GM18502 (cell line): ENCODE results near the gene GREM2.

Experiments used
- ATAC-seq: cut with Tn5 transposase; IDR thresholded peaks from one replicate; pipeline ENCODE4 v1.9.1; 2021; ENCODE audit warnings: mild to moderate bottlenecking; ENCODE audit not compliant: unreplicated experiment, poor library complexity

GREM2 gene

GRCh38 chr1:240506176-240506575, 105.8 kb downstream of the GREM2 start:
- ATAC-seq = no peak

GRCh38 chr1:240503558-240503957, 108.4 kb downstream of the GREM2 start:
- ATAC-seq = no peak

GRCh38 chr1:240503036-240503435, 108.9 kb downstream of the GREM2 start:
- ATAC-seq = no peak

- no peak for ATAC-seq
Measured at GRCh38 chr1:240501115-240501514, 110.8 kb downstream of the GREM2 start.

- no peak for ATAC-seq
Measured at GRCh38 chr1:240500647-240501046, 111.3 kb downstream of the GREM2 start.

- ATAC-seq = no peak
Measured at GRCh38 chr1:240499012-240499411, 112.9 kb downstream of the GREM2 start.

- no peak for ATAC-seq
Measured at GRCh38 chr1:240498335-240498734, 113.6 kb downstream of the GREM2 start.

- ATAC-seq = no peak
Measured at GRCh38 chr1:240497908-240498307, 114.0 kb downstream of the GREM2 start.

- ATAC-seq = no peak
Measured at GRCh38 chr1:240496941-240497340, 115.0 kb downstream of the GREM2 start.

GRCh38 chr1:240496356-240496755, 115.6 kb downstream of the GREM2 start:
- no peak for ATAC-seq

GRCh38 chr1:240495601-240496000, 116.4 kb downstream of the GREM2 start:
- ATAC-seq = no peak

GRCh38 chr1:240492832-240493440, 119.0 kb downstream of the GREM2 start:
- ATAC-seq = no peak

- no peak for ATAC-seq
Measured at GRCh38 chr1:240491796-240492195, 120.2 kb downstream of the GREM2 start.

GRCh38 chr1:240491156-240491555, 120.8 kb downstream of the GREM2 start:
- ATAC-seq = no peak

- no peak for ATAC-seq
Measured at GRCh38 chr1:240487493-240487892, 124.5 kb downstream of the GREM2 start.

GRCh38 chr1:240486611-240487010, 125.3 kb downstream of the GREM2 start:
- no peak for ATAC-seq

- ATAC-seq = no peak
Measured at GRCh38 chr1:240484804-240485443, 127.0 kb downstream of the GREM2 start.

- no peak for ATAC-seq
Measured at GRCh38 chr1:240478536-240478935, 133.4 kb downstream of the GREM2 start.

GRCh38 chr1:240475832-240476231, 136.1 kb downstream of the GREM2 start:
- no peak for ATAC-seq

GRCh38 chr1:240474133-240474614, 137.8 kb downstream of the GREM2 start:
- ATAC-seq = no peak

- ATAC-seq = no peak
Measured at GRCh38 chr1:240468656-240469055, 143.3 kb downstream of the GREM2 start.

GRCh38 chr1:240467895-240468294, 144.1 kb downstream of the GREM2 start:
- ATAC-seq = no peak
